ENCODE measurements around the gene USF3. TPM values are rescaled to one million over a fixed set of nuclear protein-coding genes. Genes with fewer than 3 reads are reported as not detected.
A peak's percentile ranks its signal among the peaks of the same experiment; 100 is the strongest.

Gene USF3
- total and polyA plus RNA-seq, 4 experiments from 2014 or later = 1.4 to 23.7 (median 14.6) TPM

DNA sequence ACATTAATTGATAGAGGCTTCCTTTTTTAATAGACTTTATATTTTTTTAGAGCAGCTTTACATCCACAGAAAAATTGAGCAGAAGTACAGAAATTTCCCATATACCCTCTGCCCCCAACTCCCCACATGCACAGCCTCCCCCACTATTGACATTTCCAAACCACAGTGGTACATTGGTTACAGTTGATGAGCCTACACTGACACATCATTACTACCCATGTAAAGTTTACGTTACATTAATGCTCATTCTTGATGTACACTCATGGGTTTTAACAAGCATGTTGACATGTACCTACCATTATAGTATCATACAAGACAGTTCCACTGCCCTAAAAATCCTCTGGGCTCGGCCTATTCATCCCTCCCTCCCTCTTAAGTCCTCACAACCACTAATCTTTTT lies 78.7 kb downstream of the USF3 start:
- peak overlapping the region in 2 of 7 donors; percentile 16 to 47 for H3K27ac Mint-ChIP-seq
- CTCF ChIA-PET (ENCODE audit: partially characterized antibody) = interaction anchor here (1.4 kb wide), 1 partner anchor 10 kb away, joined by 3 read pairs; no protein-coding TSS in a partner anchor
- H3K36me3 Mint-ChIP-seq = peaks cover 52 to 76% of the 10 kb centered on the region in 2 donors
- intact Hi-C loops (cut with micrococcal nuclease) = no loop called here
- no peak overlapping the region for H3K4me3 Mint-ChIP-seq
- no peak for DNase-seq
- no peaks in the 10 kb centered on the region for H3K27me3 Mint-ChIP-seq
- H3K4me1 Mint-ChIP-seq = peaks cover 0 to 2% (median 0%) of the 10 kb centered on the region in 4 donors
- Histone ChIP-seq H3K9me3 (ENCODE audit: control insufficient read depth in 1 of 2, low read length in 2 of 2) (no peaks in the 10 kb centered on the region), H3K36me3 (ENCODE audit: insufficient read depth, low read length) (peaks cover 40% of the 10 kb centered on the region), H3K4me1 (ENCODE audit: insufficient read depth, low read length) (no peaks in the 10 kb centered on the region), H3K27ac (ENCODE audit: low read depth, low read length) (no peak overlapping the region), H3K27me3 (ENCODE audit: insufficient read depth, low read length) (no peaks in the 10 kb centered on the region), H3K4me3 (ENCODE audit: low read length in 2 of 2) (no peak overlapping the region)
- no peaks in the 10 kb centered on the region for H3K9me3 Mint-ChIP-seq
- POLR2A ChIA-PET (ENCODE audit: partially characterized antibody) = no interaction called here

DNA sequence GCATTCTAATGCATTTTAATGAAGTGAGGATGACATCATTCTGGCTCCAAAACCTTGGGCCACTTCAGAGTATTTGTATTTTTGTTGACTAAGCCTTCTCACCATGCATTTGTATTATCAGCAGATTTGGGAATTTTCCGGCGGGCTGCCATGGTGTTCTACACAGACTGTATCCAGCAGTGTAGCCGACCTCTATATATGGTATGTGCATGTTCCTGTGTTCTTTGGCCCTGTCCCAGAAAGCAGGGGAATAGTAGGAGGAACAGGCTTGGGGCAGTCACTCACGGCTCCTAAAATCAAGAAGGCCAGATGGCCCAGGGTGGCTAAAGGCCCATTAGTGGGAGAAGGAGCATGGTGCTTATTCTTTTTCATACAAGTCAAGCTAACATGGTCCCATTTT lies 80.5 kb downstream of the USF3 start:
- ChIA-PET POLR2A (ENCODE audit: partially characterized antibody) (no interaction called here), CTCF (ENCODE audit: partially characterized antibody) (interaction anchor here (1.3 kb wide), 1 partner anchor 38 kb away, joined by 6 read pairs; no protein-coding TSS in a partner anchor)
- Mint-ChIP-seq H3K27me3 (no peaks in the 10 kb centered on the region), H3K4me3 (no peak overlapping the region), H3K4me1 (peaks cover 0 to under 1% (median 0%) of the 10 kb centered on the region in 4 donors), H3K27ac (no peak overlapping the region), H3K36me3 (peaks cover 60 to 86% of the 10 kb centered on the region in 2 donors), H3K9me3 (no peaks in the 10 kb centered on the region)
- Histone ChIP-seq H3K36me3 (ENCODE audit: insufficient read depth, low read length) (peaks cover 50% of the 10 kb centered on the region), H3K27ac (ENCODE audit: low read depth, low read length) (no peak overlapping the region), H3K9me3 (ENCODE audit: control insufficient read depth in 1 of 2, low read length in 2 of 2) (no peaks in the 10 kb centered on the region), H3K27me3 (ENCODE audit: insufficient read depth, low read length) (no peaks in the 10 kb centered on the region), H3K4me3 (ENCODE audit: low read length in 2 of 2) (no peak overlapping the region), H3K4me1 (ENCODE audit: insufficient read depth, low read length) (no peaks in the 10 kb centered on the region)
- intact Hi-C loops (cut with micrococcal nuclease) = no loop called here
- no peak for DNase-seq

- ChIA-PET CTCF (ENCODE audit: partially characterized antibody) (no interaction called here), POLR2A (ENCODE audit: partially characterized antibody) (no interaction called here)
- no peak for DNase-seq
- Mint-ChIP-seq H3K27ac (peak overlapping the region in 1 of 7 donors; percentile 52), H3K4me1 (no peaks in the 10 kb centered on the region), H3K36me3 (peaks cover 60 to 87% of the 10 kb centered on the region in 2 donors), H3K4me3 (no peak overlapping the region), H3K9me3 (no peaks in the 10 kb centered on the region), H3K27me3 (no peaks in the 10 kb centered on the region)
- H3K36me3 ChIP-seq (ENCODE audit: insufficient read depth, low read length) = peaks cover 53% of the 10 kb centered on the region
- no peaks in the 10 kb centered on the region for H3K9me3 ChIP-seq (ENCODE audit: control insufficient read depth in 1 of 2, low read length in 2 of 2)
- H3K27me3 ChIP-seq (ENCODE audit: insufficient read depth, low read length) = no peaks in the 10 kb centered on the region
- no peak overlapping the region for H3K4me3 ChIP-seq (ENCODE audit: low read length in 2 of 2)
- no peak overlapping the region for H3K27ac ChIP-seq (ENCODE audit: low read depth, low read length)
- H3K4me1 ChIP-seq (ENCODE audit: insufficient read depth, low read length) = no peaks in the 10 kb centered on the region
- intact Hi-C loops (cut with micrococcal nuclease) = no loop called here
These were observed 82.0 kb downstream of the USF3 start for GRCh38 chr3:113614402-113614801.

DNA sequence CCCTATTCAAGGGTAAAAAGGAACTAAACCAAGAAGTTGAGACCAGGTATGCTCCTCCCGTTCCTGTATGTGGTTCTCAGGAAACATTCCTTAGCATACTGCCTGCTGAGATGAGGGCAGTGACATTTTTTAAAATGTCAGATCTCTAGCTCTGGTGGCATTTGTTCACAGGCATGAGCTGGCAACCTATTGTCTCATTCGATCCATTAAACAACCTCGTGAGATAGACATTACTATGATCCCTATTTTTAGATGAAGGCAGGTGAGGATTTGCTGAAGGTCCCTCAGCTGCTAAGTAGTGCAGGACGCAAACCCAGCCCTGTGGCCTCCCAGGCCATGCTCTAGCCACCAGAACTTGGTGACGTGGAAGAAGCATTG lies 89.2 kb downstream of the USF3 start:
- H3K27ac ChIP-seq (ENCODE audit: low read depth, low read length) = no peak overlapping the region
- ChIA-PET CTCF (ENCODE audit: partially characterized antibody) (interaction anchor here (0.9 to 1.2 kb wide), 2 partner anchors 10 to 29 kb away, joined by 3 read pairs; no protein-coding TSS in a partner anchor), POLR2A (ENCODE audit: partially characterized antibody) (interaction anchor here (0.9 kb wide), 1 partner anchor 73 kb away, joined by 3 read pairs; no protein-coding TSS in a partner anchor)
- H3K27me3 ChIP-seq (ENCODE audit: insufficient read depth, low read length) = no peaks in the 10 kb centered on the region
- Mint-ChIP-seq H3K27me3 (no peaks in the 10 kb centered on the region), H3K27ac (peak overlapping the region in 6 of 7 donors; percentile 18 to 80 (median 68)), H3K4me3 (peak overlapping the region in 5 of 8 donors; percentile 49 to 64 (median 57)), H3K4me1 (peaks cover 15 to 29% (median 21%) of the 10 kb centered on the region in 4 donors), H3K36me3 (peaks cover 64 to 80% of the 10 kb centered on the region in 2 donors), H3K9me3 (no peaks in the 10 kb centered on the region)
- no peak overlapping the region for H3K4me3 ChIP-seq (ENCODE audit: low read length in 2 of 2)
- no peaks in the 10 kb centered on the region for H3K9me3 ChIP-seq (ENCODE audit: control insufficient read depth in 1 of 2, low read length in 2 of 2)
- peaks cover 25% of the 10 kb centered on the region for H3K4me1 ChIP-seq (ENCODE audit: insufficient read depth, low read length)
- intact Hi-C loops (cut with micrococcal nuclease) = loop anchor here (10.0 kb wide), 1 partner anchor 138 kb away; the partner anchor contains the start of genes ATP6V1A and NAA50
- no peak for DNase-seq
- H3K36me3 ChIP-seq (ENCODE audit: insufficient read depth, low read length) = peaks cover 51% of the 10 kb centered on the region

DNA sequence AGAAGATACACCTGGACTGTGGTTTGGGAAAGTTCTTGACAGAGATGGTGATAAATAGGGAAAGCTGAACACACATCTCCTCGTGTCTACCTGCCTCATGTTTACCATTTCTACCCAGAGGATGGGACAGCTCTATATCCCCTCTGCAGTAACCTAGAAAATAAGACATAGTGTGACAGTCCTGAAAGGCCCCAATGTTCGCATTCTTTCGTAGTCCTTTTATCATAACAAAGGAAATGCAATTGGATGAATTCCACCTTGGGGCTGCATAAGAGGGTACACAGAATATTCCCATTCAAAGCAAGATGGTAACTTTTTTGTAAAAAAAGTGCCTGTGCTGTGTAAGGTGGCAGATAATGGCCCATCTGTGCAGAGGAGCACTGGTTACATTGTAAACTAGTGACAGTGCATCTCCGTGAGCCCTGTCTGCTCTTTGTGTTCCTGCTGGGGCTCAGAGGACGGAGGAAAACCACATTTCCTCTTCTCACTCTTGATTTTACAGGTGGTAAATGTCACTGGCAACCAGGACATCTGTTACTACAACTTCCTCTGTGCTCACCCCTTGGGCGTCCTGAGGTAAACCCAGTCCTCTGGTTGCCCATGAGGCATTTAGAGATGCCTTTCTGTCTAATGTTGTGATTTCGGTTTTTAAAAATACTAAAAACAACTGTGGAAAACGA lies 89.8 kb downstream of the USF3 start:
- Histone ChIP-seq H3K27ac (ENCODE audit: low read depth, low read length) (no peak overlapping the region), H3K9me3 (ENCODE audit: control insufficient read depth in 1 of 2, low read length in 2 of 2) (no peaks in the 10 kb centered on the region), H3K27me3 (ENCODE audit: insufficient read depth, low read length) (no peaks in the 10 kb centered on the region), H3K36me3 (ENCODE audit: insufficient read depth, low read length) (peaks cover 51% of the 10 kb centered on the region), H3K4me1 (ENCODE audit: insufficient read depth, low read length) (peaks cover 25% of the 10 kb centered on the region), H3K4me3 (ENCODE audit: low read length in 2 of 2) (no peak overlapping the region)
- H3K9me3 Mint-ChIP-seq = no peaks in the 10 kb centered on the region
- H3K4me1 Mint-ChIP-seq = peaks cover 15 to 29% (median 21%) of the 10 kb centered on the region in 4 donors
- intact Hi-C loops (cut with micrococcal nuclease) = loop anchor here (10.0 kb wide), 1 partner anchor 138 kb away; the partner anchor contains the start of genes ATP6V1A and NAA50
- H3K27me3 Mint-ChIP-seq = no peaks in the 10 kb centered on the region
- H3K36me3 Mint-ChIP-seq = peaks cover 59 to 80% of the 10 kb centered on the region in 2 donors
- CTCF ChIA-PET (ENCODE audit: partially characterized antibody) = interaction anchor here (0.9 to 1.5 kb wide), 3 partner anchors 10 to 113 kb away, joined by 3 to 4 read pairs (median 3); no protein-coding TSS in a partner anchor
- POLR2A ChIA-PET (ENCODE audit: partially characterized antibody) = interaction anchor here (0.9 kb wide), 1 partner anchor 73 kb away, joined by 3 read pairs; no protein-coding TSS in a partner anchor
- peak overlapping the region in 7 of 8 donors; percentile 46 to 64 (median 53) for H3K4me3 Mint-ChIP-seq
- DNase-seq = peak; percentile 40 to 57 (median 54)
- H3K27ac Mint-ChIP-seq = peak overlapping the region; percentile 33 to 86 (median 73)

DNA sequence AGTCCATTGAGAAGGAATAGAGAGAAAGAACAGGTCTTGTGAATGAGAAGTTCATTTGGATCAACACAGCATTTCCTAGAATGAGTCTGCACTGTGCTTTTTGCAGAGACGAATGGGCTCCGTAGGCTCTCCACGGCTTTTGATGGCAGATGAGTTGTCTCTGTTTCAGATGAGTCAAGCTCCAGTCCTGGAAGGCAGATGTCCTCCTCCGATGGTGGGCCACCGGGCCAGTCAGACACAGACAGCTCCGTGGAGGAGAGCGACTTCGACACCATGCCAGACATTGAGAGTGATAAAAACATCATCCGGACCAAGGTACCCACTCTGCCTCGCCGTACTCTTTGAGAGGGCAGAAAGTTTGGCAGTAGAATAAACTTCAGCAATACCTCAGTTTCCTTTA lies 93.6 kb downstream of the USF3 start:
- Mint-ChIP-seq H3K4me1 (peaks cover 15 to 29% (median 17%) of the 10 kb centered on the region in 4 donors), H3K9me3 (no peaks in the 10 kb centered on the region), H3K27ac (no peak overlapping the region), H3K36me3 (peaks cover 27 to 56% of the 10 kb centered on the region in 2 donors), H3K4me3 (no peak overlapping the region), H3K27me3 (no peaks in the 10 kb centered on the region)
- H3K4me3 ChIP-seq (ENCODE audit: low read length in 2 of 2) = no peak overlapping the region
- H3K9me3 ChIP-seq (ENCODE audit: control insufficient read depth in 1 of 2, low read length in 2 of 2) = no peaks in the 10 kb centered on the region
- CTCF ChIA-PET (ENCODE audit: partially characterized antibody) = interaction anchor here (1.2 kb wide), 1 partner anchor 25 kb away, joined by 3 read pairs; no protein-coding TSS in a partner anchor
- no peak overlapping the region for H3K27ac ChIP-seq (ENCODE audit: low read depth, low read length)
- DNase-seq = no peak
- H3K36me3 ChIP-seq (ENCODE audit: insufficient read depth, low read length) = peaks cover 25% of the 10 kb centered on the region
- intact Hi-C loops (cut with micrococcal nuclease) = loop anchor here (10.0 kb wide), 1 partner anchor 142 kb away; the partner anchor contains the start of genes ATP6V1A and NAA50
- H3K4me1 ChIP-seq (ENCODE audit: insufficient read depth, low read length) = peaks cover 25% of the 10 kb centered on the region
- H3K27me3 ChIP-seq (ENCODE audit: insufficient read depth, low read length) = no peaks in the 10 kb centered on the region
- POLR2A ChIA-PET (ENCODE audit: partially characterized antibody) = no interaction called here

- H3K4me3 Mint-ChIP-seq = no peak overlapping the region
- no peak overlapping the region for H3K27ac ChIP-seq (ENCODE audit: low read depth, low read length)
- no peaks in the 10 kb centered on the region for H3K27me3 Mint-ChIP-seq
- peaks cover 27 to 55% of the 10 kb centered on the region in 2 donors for H3K36me3 Mint-ChIP-seq
- peaks cover 20% of the 10 kb centered on the region for H3K36me3 ChIP-seq (ENCODE audit: insufficient read depth, low read length)
- ChIA-PET CTCF (ENCODE audit: partially characterized antibody) (no interaction called here), POLR2A (ENCODE audit: partially characterized antibody) (no interaction called here)
- peaks cover 22% of the 10 kb centered on the region for H3K4me1 ChIP-seq (ENCODE audit: insufficient read depth, low read length)
- H3K27ac Mint-ChIP-seq = no peak overlapping the region
- no peaks in the 10 kb centered on the region for H3K9me3 Mint-ChIP-seq
- intact Hi-C loops (cut with micrococcal nuclease) = loop anchor here (10.0 kb wide), 1 partner anchor 143 kb away; the partner anchor contains the start of genes ATP6V1A and NAA50
- H3K9me3 ChIP-seq (ENCODE audit: control insufficient read depth in 1 of 2, low read length in 2 of 2) = no peaks in the 10 kb centered on the region
- DNase-seq = no peak
- no peak overlapping the region for H3K4me3 ChIP-seq (ENCODE audit: low read length in 2 of 2)
- H3K4me1 Mint-ChIP-seq = peaks cover 13 to 25% (median 15%) of the 10 kb centered on the region in 4 donors
- no peaks in the 10 kb centered on the region for H3K27me3 ChIP-seq (ENCODE audit: insufficient read depth, low read length)
These were observed 94.2 kb downstream of the USF3 start for GRCh38 chr3:113602256-113602655.
